Activated CD4-positive, alpha-beta T cell treated with anti-CD3 and anti-CD28 coated beads, Interleukin-2, amount 50 U/mL, for 24 hours (primary cell): ENCODE results near the gene PGAP3.

ENCODE experiments used
- DNase-seq, 2 donors: peaks; one replicate each; pipeline ENCODE4 v3.0.0-alpha.2; 2020; ENCODE audit warnings: low read depth in 1 of 2, low spot score in 1 of 2

PGAP3 gene

GRCh38 chr17:39697961-39698360, 10.1 kb upstream of the PGAP3 start:
- DNase-seq = no peak

GRCh38 chr17:39696731-39697130, 8.9 kb upstream of the PGAP3 start:
- no peak for DNase-seq

GRCh38 chr17:39695089-39695474, 7.2 kb upstream of the PGAP3 start:
- no peak for DNase-seq

- no peak for DNase-seq
Measured at GRCh38 chr17:39694593-39694992, 6.7 kb upstream of the PGAP3 start.

GRCh38 chr17:39688945-39689344, 1.1 kb upstream of the PGAP3 start:
- no peak for DNase-seq

GRCh38 chr17:39688475-39688835, 598 bp upstream of the PGAP3 start:
- DNase-seq = no peak

- no peak for DNase-seq
Measured at GRCh38 chr17:39687101-39687545, 734 bp downstream of the PGAP3 start.

- no peak for DNase-seq
Measured at GRCh38 chr17:39684369-39685192, 3.3 kb downstream of the PGAP3 start.

GRCh38 chr17:39683295-39683939, 4.4 kb downstream of the PGAP3 start:
- no peak for DNase-seq

GRCh38 chr17:39679521-39680192, 8.2 kb downstream of the PGAP3 start:
- DNase-seq = peak in 1 of 2 donors; percentile 13

GRCh38 chr17:39678340-39679116, 9.3 kb downstream of the PGAP3 start:
- DNase-seq = no peak

GRCh38 chr17:39677542-39678339, 10.1 kb downstream of the PGAP3 start:
- DNase-seq = no peak

- no peak for DNase-seq
Measured at GRCh38 chr17:39677072-39677471, 10.8 kb downstream of the PGAP3 start.

- no peak for DNase-seq
Measured at GRCh38 chr17:39676198-39676819, 11.5 kb downstream of the PGAP3 start.

- DNase-seq = no peak
Measured at GRCh38 chr17:39675390-39676082, 12.3 kb downstream of the PGAP3 start.

GRCh38 chr17:39674702-39675389, 13.0 kb downstream of the PGAP3 start:
- no peak for DNase-seq

- no peak for DNase-seq
Measured at GRCh38 chr17:39674179-39674578, 13.7 kb downstream of the PGAP3 start.

GRCh38 chr17:39673335-39674081, 14.3 kb downstream of the PGAP3 start:
- no peak for DNase-seq
